Right ventricle myocardium inferior (tissue), 1 donor: ENCODE results near the gene PTGES2. TPM values are rescaled to one million over a fixed set of nuclear protein-coding genes. Genes with fewer than 3 reads are reported as not detected.
A peak's percentile ranks its signal among the peaks of the same experiment; 100 is the strongest.

Experiments
- ATAC-seq: fragments of 200-7000 bp; cut with Tn5 transposase; one replicate; pipeline ENCODE4 v1.9.1; 2020; ENCODE audit warnings: mild to moderate bottlenecking, moderate library complexity
- DNase-seq: peaks from one replicate; pipeline ENCODE4 v3.0.0; 2021; ENCODE audit errors: missing footprints
- intact Hi-C: fragments of 100-400 bp; cut with DNase I; formaldehyde crosslinking; loops from one replicate; pipeline ENCODE4 v1.11.0; 2022
- long read RNA-seq: library from polyadenylated mRNA; unstranded; transcript quantifications from one replicate; pipeline ENCODE4 v2.0.0, GENCODE V29; 2021
- total RNA-seq: library from RNA; stranded (reverse); fragmentation: NEBNext Ultra II Directional; extraction: Animal tissue kit (Norgen Biotek cat#: 25700); gene quantifications from one replicate; pipeline ENCODE4 v1.2.1, GENCODE V29; 2021
- donor health status: DM: no; HTN: yes; CAD: no; lungs with severe emphysema.

Gene PTGES2
- total RNA-seq, result 158 TPM
- long read RNA-seq, transcript PTGES2-202 (7 exons, 2,331 nt), result major isoform, 220 of 253 reads
- long read RNA-seq, partial matches to known transcripts, result 15 of 253 reads
- long read RNA-seq, other reads (novel, unspliced or antisense), result 18 of 253 reads

DNA sequence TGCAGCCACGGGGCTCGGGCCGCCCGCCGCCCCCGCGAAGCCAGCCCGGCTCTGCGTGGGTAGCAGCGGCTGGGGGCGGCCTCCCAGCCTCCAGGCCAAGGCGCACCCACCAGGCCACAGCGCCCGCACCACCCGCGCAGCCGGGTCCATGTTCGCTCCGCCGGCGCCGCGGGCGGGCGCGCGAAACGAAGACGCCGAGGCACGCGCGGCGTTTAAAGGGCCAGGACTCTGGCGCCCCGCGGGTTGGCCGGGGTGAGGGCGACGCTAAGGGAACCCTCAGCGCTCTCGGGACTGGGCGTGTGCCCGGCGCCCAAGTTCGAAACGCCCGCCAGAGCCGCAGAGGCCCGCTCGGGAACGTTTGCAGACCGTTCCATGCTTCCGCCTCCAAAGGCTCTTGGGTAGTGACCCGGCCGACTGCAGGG is at the start of gene PTGES2:
TSS of gene PTGES2 (minus strand) at position 162 of the 422 bp plus-strand sequence. CDS start at position 150, 12 bp downstream.
- DNase-seq (peak; percentile 94), ATAC-seq (peak; percentile 90)
- intact Hi-C loops, result loop anchor here (2.0 kb wide), 1 partner anchor 33 kb away; the partner anchor contains the start of gene BBLN

DNA sequence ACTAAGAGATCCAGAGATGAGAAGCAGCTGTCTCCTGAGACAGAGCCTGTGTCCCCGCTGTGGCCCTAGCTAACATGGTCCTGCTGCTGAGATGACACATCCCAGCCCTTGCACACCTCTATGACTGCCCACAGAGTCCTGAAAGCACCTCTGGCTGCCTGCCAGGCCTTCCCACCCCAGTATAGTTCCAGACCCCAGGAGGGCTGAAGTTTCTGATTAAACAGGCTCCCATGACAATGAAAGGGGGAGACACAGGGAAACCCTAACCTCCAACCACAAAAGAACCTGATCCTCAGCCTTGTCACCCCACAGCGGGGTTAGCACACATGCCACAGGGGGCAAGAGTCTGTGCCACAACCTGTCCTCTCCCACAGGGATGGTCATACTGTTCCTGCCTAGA is 48.2 kb upstream of the PTGES2 start:
- DNase-seq, result peak; percentile 30
- ATAC-seq, result no peak
- intact Hi-C loops, result no loop called here

DNA sequence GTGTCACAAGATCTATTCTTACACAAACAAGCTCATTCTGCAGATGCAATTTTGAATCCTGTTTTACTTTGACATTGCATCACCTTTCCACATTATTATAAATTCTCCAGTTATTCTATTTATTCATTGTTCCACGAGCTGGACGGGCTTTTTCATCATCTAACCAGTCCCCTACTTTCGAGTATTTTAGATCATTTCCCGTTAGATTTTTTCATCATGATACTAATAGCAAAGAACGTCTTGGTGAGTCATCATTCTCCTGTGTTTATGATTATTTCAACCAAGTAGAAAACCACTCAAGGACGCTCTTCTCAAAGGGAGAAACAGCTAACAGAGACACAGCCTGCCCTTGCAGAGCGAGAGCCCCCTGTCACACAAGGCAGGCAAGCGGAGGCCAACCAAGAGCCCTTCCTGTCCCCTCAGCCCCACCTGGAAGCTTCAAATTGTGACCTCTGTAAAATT is 47.6 kb upstream of the PTGES2 start:
- intact Hi-C loops, result no loop called here
- ATAC-seq, result no peak
- DNase-seq, result peak; percentile 4

DNA sequence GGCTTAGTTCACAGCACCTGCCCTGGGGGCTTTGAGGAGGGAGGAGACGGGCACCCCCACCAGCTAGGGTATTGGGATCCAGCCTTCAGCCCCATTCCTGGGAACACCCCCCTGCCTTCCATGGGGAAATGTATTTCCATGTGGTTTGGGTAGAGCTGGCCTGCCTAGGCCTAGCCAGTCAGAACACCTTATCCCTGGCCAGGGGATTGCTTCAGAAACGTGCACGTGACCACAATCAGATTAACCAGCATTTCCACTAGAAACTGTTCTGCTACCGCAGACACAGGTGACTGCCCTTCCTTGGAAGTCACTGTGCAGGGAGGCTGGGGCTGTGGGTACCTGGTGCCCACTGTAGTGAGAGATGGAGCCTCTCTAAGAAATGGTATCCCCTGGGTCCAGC is 46.5 kb upstream of the PTGES2 start:
- intact Hi-C loops, result no loop called here
- no peak for ATAC-seq
- peak; percentile 13 for DNase-seq

DNA sequence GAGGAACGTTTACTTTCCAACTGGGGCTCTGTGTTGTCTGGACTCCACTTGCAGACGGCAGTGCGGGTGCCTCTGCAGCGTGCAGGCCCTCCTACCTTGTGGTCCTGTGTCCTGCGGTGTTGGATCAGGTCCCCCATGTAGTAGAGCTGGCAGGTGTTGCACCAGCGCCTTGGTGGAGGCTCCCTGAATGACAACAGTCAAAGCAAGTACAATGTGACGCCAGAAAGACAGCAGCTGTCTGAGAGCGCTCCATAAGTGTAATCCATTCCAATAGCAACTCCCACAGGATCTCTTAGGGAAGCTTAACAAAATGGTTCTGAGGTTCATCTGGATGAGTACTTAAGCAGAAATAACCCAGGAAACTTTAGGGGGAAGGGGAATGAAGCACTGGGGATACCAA is 42.4 kb upstream of the PTGES2 start:
- ATAC-seq, result no peak
- intact Hi-C loops, result no loop called here

DNA sequence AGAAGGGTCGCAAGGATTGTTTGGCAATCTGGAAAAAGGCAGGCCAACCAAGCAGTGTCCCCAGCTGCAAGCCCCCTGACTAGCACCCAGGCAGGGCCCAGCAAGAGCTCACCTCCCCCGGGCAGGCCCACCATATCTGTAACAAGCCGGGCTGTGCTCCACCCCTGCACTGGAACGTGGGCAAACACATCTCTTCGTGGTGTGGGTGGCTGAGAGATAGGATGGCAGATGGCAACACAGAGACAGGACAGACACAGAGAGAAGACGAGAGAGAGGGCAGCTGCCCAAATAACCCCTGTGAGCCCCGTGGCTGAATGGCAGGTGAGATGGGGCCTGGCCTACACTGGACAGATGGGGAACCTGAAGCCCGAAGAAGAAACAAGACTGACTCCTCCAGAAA is 42.0 kb upstream of the PTGES2 start:
- ATAC-seq (no peak), DNase-seq (peak; percentile 18)
- intact Hi-C loops, result no loop called here

More for the DNA sequence above, 42.4 kb upstream of the PTGES2 start:
- DNase-seq, result peak; percentile 4

DNA sequence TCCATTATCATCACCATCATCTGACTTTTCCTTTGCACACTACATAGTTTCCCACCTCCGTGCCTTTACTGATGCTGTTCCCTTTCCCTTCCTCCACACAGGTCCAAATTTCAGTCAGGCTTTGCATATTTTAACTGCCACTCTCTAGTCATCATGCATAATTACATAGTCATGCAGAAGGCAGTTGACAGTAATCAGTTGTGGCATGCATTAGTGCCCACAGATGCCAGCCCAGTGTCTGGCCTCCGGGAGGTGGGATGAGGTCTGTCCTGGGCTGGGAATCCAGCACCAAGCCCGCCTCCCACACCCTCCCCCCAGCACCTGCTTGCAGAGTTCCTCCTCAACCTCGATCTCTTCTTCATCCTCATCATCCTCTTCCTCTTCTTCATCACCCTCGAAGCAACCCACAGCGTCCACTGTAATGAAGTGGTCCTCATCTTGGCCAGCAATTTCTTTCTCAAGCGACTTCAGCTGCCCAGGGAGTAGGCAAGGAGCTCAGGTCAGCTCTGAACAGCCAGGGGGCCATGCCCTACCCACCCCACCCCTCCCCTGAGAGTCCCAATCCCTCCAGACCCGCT is 41.3 kb upstream of the PTGES2 start:
- DNase-seq, result no peak
- intact Hi-C loops, result no loop called here
- no peak for ATAC-seq

DNA sequence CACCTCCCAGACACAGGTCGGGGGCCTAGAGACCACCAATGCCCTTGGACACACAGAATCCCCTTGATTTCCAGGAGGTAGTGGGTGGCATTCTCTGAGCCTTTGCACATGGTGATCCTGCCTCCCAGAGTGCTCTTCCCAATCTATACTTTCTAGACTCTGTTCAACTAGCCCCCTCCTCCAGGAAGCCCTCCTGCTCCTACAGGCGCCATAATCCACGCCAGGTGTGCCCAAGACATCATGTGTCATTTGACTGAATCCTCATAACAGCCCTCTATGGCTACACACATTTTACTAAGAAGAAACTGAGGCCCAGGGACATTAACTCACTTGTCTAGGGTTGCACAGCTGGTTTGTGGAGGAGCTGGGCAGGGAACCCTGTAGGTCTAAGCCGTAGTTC is 39.7 kb upstream of the PTGES2 start:
- ATAC-seq, result no peak
- peak; percentile 25 for DNase-seq
- intact Hi-C loops, result no loop called here

DNA sequence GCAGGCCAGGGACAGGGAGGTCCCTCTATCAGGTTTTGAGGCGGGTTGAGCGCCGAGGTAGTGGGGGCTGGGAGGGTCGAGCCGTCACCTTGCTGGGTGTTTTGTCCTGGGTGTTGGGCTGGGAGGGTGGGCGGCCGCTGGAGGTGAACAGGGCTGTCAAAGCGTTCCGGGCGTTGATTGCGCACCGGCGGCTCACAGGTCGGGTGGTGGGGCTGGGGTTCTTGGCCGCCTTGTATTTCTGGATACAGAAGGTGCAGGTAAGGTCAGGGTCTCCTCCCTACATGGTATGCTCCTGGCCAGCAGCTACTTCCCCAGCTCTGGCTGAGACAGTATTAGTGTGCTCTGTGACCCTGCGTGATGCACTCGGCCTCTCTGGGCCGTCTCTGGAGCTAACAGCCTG is 38.6 kb upstream of the PTGES2 start:
- intact Hi-C loops, result no loop called here
- ATAC-seq, result no peak

DNA sequence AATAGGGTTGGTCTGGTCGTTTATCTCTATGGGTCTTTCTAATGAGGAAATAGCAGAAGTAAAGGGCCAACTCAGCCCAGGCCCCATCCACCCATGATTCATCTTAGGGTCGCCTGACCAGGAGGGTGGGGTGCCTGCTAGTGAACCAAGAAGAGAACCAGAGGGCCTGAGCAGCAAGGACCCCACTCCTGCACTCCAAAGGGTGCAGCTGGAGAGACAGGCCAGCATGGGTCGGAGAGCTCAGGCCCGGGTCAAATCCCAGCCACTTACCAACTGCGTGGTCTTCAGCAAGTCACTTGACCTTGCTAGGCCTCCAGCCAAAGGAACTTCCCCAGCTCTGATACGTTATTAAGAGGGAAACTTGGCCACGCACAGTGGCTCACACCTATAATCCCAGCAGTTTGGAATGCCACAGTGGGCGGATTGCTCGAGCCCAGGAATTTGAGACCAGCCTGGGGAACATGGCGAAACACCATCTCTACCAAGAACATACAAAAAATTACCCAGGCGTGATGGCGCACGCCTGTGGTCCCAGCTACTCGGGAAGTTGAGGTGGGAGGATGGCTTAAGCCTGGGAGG is 36.9 kb upstream of the PTGES2 start:
- intact Hi-C loops, result no loop called here
- ATAC-seq, result no peak
- peak; percentile 32 for DNase-seq

More for the DNA sequence above, 38.6 kb upstream of the PTGES2 start:
- DNase-seq, result peak; percentile 22

DNA sequence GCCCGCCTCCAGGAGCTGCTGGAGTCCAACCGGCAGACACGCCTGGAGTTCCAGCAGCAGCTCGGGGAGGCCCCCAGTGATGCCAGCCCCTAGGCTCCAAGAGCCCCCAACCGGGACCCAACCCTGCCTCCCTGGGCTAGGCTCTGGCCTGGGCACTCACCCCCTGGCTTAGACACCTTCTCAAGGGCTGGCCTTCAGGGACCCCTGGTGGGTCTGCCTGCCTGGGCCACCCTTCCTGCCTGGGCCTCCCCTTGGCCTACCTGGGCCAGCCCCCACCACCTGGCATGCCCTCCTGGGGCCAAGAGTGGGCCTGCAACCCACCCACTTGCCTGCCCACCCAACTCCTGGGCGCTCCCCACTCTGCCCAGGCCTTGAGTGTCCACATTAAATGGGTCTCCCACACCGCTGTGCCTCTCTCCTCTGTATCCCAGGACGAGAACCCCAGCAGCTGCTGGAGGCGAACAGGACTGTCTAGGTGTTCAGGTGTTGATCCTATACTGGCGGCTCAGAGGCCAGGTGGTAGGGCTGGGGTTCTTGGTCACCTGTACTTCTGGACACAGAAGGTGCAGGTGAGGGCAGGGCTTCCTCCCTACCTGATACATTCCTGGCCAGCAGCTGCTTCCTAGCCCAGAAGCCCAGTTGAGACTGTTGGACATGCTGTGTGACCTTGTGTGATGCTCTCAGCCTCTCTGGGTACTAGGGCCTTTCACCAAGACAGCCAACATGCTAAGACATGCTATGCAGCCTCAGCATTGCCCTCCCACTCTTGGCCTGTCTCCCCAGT is 36.2 kb upstream of the PTGES2 start:
- intact Hi-C loops, result no loop called here
- peak; percentile 56 for DNase-seq
- ATAC-seq, result no peak

DNA sequence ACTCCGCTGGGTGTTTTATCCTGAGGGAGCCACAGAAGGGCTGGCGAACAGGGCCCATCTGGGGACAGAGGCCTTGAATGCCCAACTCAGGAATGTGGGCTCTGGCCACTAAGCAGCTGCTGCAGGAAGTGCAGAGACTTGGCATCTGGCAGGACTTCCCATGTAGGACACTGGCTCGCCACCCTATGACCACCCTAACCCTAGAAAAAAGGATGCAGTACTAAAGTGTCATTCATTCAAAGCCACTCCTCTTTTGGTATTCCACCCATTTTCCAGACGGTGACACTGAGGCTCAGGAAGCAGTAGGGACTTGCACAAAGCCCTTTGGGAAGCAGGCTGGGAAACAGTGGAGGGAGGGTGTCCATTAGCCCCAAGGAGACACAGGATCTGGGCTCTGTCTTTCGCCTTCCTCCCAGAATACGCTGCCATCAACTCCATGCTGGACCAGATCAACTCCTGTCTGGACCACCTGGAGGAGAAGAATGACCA is 35.5 kb upstream of the PTGES2 start:
- intact Hi-C loops, result no loop called here
- ATAC-seq (no peak), DNase-seq (no peak)

DNA sequence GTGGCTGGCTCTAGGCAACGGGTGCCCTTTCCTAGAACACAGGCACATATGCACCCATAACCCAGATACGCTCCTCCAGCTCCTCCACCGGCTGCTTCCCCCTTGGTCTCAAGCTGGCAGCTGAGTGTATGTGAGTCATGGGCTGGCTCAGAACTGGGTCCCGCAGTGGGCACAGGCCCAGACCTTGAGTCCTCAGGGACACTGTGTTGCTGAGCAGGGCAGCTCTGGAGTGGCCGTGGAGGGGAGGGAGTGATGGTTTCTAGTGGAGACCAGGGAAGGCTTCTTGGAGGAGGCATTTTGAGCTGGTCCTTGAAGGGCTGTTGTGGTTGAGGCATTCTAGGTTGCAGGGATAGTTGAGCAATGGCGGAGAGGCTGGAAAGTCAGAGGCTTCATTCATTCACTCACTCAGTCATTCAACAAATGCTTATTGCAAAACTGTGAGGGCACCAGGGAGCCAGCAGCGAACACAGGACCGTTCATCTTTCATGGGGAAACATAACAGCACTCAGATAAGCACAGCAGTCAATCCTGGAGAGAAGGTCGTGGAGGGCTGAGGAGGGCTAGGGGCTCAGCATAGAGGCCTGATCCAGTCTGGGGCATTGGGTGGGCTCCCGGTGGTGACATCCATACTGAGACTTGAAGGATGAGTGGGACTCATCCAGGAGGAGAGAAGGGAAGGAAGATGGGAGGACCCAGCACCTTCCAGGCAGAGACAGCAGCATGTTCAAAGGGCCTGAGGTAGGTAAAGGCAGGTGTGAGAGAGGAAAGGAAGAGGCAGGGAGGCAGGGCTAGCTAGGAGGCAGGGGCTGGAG is 34.9 kb upstream of the PTGES2 start:
- DNase-seq (peak; percentile 76), ATAC-seq (peak; percentile 15)
- intact Hi-C loops, result no loop called here

DNA sequence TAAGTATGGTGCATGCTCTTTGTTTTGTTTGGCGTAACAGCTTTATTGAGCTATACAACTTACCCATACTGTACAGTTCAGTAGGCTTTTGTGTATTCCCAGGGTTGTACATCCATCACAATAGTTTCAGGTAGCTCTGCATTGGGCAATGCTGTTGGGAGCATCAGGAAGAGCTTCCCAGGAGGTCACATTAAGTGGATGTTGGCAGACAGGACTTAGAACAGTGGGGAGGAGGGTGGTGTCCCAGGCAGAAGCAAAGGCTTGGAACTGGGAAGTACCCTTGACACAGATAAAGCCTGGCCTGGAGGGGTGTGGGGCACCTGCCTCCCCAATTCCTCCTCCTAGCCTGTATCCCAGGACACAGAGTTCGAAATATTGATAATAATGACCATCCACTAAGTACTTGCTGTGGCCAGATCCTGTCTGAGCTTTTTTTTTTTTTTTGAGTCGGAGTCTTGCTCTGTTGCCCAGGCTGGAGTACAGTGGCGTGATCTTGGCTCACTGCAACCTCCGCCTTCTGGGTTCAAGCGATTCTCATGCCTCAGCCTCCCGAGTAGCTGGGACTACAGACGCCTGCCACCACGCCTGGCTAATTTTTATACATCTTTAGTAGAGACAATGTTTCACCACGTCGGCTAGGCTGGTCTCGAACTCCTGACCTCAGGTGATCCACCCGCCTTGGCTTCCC is 33.8 kb upstream of the PTGES2 start:
- intact Hi-C loops, result loop anchor here (2.0 kb wide), 1 partner anchor 35 kb away; the partner anchor contains the start of gene PTGES2
- DNase-seq (peak; percentile 15), ATAC-seq (no peak)

DNA sequence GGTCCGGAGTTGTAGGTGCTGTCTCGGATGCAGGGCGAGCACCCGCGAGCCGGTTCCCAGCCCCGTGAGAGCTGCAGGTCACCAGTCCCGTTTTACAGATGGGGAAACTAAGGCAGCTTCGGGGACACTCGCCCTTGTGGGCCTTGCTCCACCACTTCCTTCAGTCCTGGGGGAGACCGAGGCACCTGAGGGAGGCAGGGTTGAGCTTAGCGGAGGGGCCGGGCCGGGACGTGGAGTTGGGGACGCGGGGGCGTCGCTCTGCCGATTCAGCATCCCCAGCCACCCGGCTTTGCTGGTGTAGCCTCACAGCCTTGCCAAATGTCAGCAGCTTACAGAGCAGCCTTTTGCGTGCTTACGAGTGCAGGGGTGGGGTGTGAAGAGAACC is 33.1 kb upstream of the PTGES2 start:
- ATAC-seq, result peak; percentile 5
- DNase-seq, result no peak
- intact Hi-C loops, result loop anchor here (2.0 kb wide), 1 partner anchor 34 kb away; the partner anchor contains the start of gene PTGES2

DNA sequence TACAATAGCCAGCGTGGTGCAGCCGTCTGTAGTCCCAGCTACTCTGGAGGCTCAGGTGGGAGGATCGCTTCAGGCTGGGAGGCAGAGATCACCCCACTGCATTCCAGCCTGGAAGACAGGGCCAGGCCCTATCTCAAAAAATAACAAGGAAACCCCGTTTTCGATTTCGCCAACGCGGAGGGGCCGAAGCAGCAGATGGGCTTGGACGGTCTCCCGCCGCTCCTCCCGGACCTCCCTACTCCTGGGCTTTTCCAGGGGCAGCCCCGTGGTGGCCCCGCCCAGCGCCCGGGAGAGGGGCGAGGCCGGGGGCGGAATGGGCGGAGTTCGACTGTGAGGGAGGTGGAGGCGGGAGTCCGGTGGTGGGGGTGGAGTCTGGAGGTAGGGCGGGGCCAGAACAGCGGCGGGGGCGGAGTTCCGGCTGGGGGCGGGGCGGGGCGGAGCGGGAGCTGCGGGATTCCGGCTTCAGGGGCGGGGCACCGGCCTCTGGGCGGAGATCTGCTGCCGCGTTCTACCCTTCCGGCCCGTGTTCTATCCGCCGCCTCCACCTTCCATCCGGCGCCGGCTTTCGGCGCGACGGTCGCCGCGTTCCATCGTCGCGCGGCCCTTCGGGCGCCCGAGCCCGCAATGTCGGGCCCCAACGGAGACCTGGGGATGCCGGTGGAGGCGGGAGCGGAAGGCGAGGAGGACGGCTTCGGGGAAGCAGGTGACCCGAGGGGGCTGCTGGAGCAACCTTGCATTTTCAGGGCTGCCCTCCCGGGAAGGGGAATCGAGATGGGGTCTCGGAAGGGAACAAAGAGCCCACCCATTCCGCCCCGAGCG is 32.5 kb upstream of the PTGES2 start, which contains the start of gene BBLN:
TSS of gene BBLN (plus strand) at position 482 of the 819 bp plus-strand sequence. CDS start at position 625, 143 bp downstream.
- DNase-seq (peak; percentile 97), ATAC-seq (peak; percentile 96)
- intact Hi-C loops, result loop anchor here (2.0 kb wide), 1 partner anchor 33 kb away; the partner anchor contains the start of gene PTGES2

DNA sequence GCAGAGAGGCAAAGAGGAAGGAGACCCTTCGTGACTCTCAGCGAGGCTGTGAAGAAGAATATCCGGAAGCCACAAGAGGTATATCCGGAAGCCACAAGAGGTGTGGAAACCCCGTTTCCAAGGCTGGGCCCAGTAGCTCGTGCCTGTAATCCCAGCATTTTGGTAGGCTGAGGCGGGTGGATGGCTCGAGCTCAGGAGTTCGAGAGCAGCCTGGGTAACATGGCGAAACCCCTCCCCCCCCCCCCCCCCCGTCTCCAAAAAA is 31.9 kb upstream of the PTGES2 start:
- ATAC-seq (peak; percentile 0), DNase-seq (no peak)
- intact Hi-C loops, result no loop called here
